Natural killer cell (primary cell): Measurements from ENCODE around the gene PLEKHA1. TPM values are rescaled to one million over a fixed set of nuclear protein-coding genes. Genes with fewer than 3 reads are reported as not detected.

Experiments used
- ATAC-seq, 3 donors: fragments of 150-1000 bp in 2 of 3; fragments of 200-7000 bp in 1 of 3; cut with Tn5 transposase; 1 replicate in 1 of 3; 2 replicates in 2 of 3; pipeline ENCODE4 v1.10.0; 2021; ENCODE audit warnings: mild to moderate bottlenecking in 2 of 3, moderate library complexity in 2 of 3
- DNase-seq, 2 donors: peaks; one replicate each; pipeline versions ENCODE4 v3.0.0 to v3.0.0-alpha.2; 2013 to 2021; ENCODE audit warnings: mixed read lengths in 1 of 2
- H3K27ac ChIP-seq: one replicate; pipeline ENCODE4 v1.5.1; 2013; ENCODE audit warnings: mild to moderate bottlenecking, low read length
- H3K27me3 ChIP-seq: one replicate; pipeline ENCODE4 v1.6.1; 2013; ENCODE audit warnings: low read length; ENCODE audit not compliant: control insufficient read depth, insufficient read depth
- H3K36me3 ChIP-seq: one replicate; pipeline ENCODE4 v1.6.1; 2013; ENCODE audit warnings: low read length; ENCODE audit not compliant: control insufficient read depth, insufficient read depth
- H3K4me1 ChIP-seq: one replicate; pipeline ENCODE4 v1.6.1; 2013; ENCODE audit warnings: low read length; ENCODE audit not compliant: control insufficient read depth, insufficient read depth
- H3K4me3 ChIP-seq: one replicate; pipeline ENCODE4 v1.5.1; 2013; ENCODE audit warnings: low read length
- H3K9me3 ChIP-seq: one replicate; pipeline ENCODE4 v1.6.1; 2013; ENCODE audit warnings: low read length; ENCODE audit not compliant: control insufficient read depth, insufficient read depth
- H3K27ac Mint-ChIP-seq, 2 donors: one replicate each; pipeline ENCODE4 v1.8.0; 2022; ENCODE audit warnings: mild to moderate bottlenecking in 2 of 2, mixed read lengths in 2 of 2, moderate library complexity in 1 of 2
- H3K27me3 Mint-ChIP-seq, 2 donors: one replicate each; pipeline ENCODE4 v1.8.0; 2022; ENCODE audit warnings: low read depth in 2 of 2, mixed read lengths in 2 of 2
- H3K36me3 Mint-ChIP-seq: one replicate; pipeline ENCODE4 v1.8.0; 2022; ENCODE audit warnings: mixed read lengths
- H3K4me1 Mint-ChIP-seq, 2 donors: one replicate each; pipeline ENCODE4 v1.8.0; 2022; ENCODE audit warnings: mixed read lengths in 2 of 2
- H3K4me3 Mint-ChIP-seq: one replicate; pipeline ENCODE4 v1.8.0; 2022; ENCODE audit warnings: mild to moderate bottlenecking, moderate library complexity, mixed read lengths
- H3K9me3 Mint-ChIP-seq, 2 donors: one replicate each; pipeline ENCODE4 v1.8.0; 2022; ENCODE audit warnings: mixed read lengths in 2 of 2
- WGBS: methylation state at CpG from one replicate; pipeline ENCODE4 v1.1.7; 2013; ENCODE audit warnings: missing lambda C conversion rate; ENCODE audit not compliant: insufficient coverage; 5-methylcytosine and 5-hydroxymethylcytosine counted together
- intact Hi-C: fragments of 100-400 bp; cut with micrococcal nuclease; formaldehyde crosslinking; loops from one replicate; pipeline ENCODE4 v1.14.2; 2022
- total RNA-seq, 4 donors: library from RNA; stranded (reverse); fragments of 120-200 nt in 1 of 4; gene quantifications; one replicate each; pipeline versions ENCODE4 v1.2.3 to v1.2.4, GENCODE V29; 2013 to 2022
- TF ChIP-seq, protein P1 (sequence below): fragments of 200-600 bp; IDR thresholded peaks from one replicate; pipeline ENCODE4 v1.8.0; 2022; ENCODE audit warnings: antibody characterized with exemption

The PLEKHA1 gene
- total RNA-seq, 3 donors from 2014 or later (not counting 1 experiment from before 2014, with no cell fraction given): 45.9 to 64.6 (median 56.1) TPM

DNA sequence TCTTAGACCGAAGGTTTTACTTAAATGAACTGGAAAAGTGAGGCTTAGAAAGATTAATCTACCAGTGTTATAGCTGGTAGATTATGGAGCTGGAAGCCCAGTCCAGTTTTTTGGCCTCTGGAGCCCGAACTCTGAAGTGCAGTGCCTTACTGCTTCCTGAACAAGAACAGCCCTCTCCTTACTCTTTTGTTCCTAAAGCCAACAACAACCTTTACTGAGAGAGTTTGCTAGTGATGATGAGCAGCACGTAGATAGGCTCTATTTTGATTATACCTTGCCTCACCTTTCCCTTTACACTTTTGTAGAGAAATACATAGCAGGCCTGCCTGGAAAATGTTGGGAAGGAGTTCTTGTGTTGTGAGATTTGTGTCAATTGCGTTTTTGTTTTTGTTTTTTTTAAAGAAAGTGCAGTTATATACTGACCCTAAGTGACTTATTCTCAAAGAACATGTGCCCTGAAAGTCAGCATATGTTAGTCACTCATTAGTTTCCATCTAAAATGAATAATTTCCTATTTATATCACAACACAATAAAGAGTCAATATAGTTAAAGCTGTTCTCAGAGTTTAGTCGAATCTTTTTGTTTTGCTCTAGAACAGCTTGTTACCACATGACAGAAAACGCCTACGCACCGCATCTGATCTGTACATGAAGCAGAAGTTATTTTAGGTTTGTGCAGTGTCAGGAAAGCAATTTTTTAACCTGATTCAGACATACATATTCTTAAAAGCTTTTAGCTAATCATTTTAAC, 33.0 kb downstream of the PLEKHA1 start:
- Histone ChIP-seq H3K27me3 (no peaks in the 10 kb centered on the region), H3K27ac (peak overlapping the region; percentile 45), H3K9me3 (no peaks in the 10 kb centered on the region), H3K36me3 (peaks cover 32% of the 10 kb centered on the region), H3K4me1 (no peaks in the 10 kb centered on the region), H3K4me3 (no peak overlapping the region)
- Mint-ChIP-seq H3K36me3 (no peaks in the 10 kb centered on the region), H3K4me1 (peaks cover 36 to 40% of the 10 kb centered on the region in 2 donors), H3K4me3 (no peak overlapping the region), H3K27ac (peak overlapping the region; percentile 72 to 84), H3K27me3 (no peaks in the 10 kb centered on the region), H3K9me3 (no peaks in the 10 kb centered on the region)
- 67% methylated on average over 3 of the region's 8 CpGs for WGBS
- TF ChIP-seq, protein P1, sequence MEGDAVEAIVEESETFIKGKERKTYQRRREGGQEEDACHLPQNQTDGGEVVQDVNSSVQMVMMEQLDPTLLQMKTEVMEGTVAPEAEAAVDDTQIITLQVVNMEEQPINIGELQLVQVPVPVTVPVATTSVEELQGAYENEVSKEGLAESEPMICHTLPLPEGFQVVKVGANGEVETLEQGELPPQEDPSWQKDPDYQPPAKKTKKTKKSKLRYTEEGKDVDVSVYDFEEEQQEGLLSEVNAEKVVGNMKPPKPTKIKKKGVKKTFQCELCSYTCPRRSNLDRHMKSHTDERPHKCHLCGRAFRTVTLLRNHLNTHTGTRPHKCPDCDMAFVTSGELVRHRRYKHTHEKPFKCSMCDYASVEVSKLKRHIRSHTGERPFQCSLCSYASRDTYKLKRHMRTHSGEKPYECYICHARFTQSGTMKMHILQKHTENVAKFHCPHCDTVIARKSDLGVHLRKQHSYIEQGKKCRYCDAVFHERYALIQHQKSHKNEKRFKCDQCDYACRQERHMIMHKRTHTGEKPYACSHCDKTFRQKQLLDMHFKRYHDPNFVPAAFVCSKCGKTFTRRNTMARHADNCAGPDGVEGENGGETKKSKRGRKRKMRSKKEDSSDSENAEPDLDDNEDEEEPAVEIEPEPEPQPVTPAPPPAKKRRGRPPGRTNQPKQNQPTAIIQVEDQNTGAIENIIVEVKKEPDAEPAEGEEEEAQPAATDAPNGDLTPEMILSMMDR: no peak
- intact Hi-C loops: no loop called here
- ATAC-seq (peak in 1 of 3 donors; percentile 36), DNase-seq (peak in 1 of 2 donors; percentile 76)

DNA sequence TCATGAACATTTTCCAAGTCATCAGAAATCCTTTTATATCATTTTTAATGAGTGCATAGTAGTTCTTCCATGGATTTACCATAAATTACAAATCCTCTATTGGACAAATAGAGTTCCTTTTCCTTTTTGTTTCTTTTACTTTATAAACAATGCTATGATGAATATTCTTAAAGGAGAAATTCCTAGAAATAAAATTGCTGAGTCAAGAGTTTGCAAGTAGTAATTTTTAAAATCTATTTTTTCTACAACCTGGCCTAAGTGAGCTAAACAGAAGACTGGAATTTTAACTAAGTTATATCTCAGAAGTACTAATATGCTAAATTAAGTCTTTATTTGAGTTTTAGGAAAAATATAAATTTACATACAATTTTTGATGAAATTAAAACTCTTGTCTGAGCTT, 38.8 kb downstream of the PLEKHA1 start:
- Histone ChIP-seq H3K4me1 (peaks cover 19% of the 10 kb centered on the region), H3K27me3 (no peaks in the 10 kb centered on the region), H3K27ac (no peak overlapping the region), H3K36me3 (peaks cover 21% of the 10 kb centered on the region), H3K4me3 (no peak overlapping the region), H3K9me3 (no peaks in the 10 kb centered on the region)
- peaks cover 30 to 43% of the 10 kb centered on the region in 2 donors for H3K4me1 Mint-ChIP-seq
- H3K4me3 Mint-ChIP-seq: no peak overlapping the region
- TF ChIP-seq, protein P1: no peak
- ATAC-seq (no peak), DNase-seq (no peak)
- H3K9me3 Mint-ChIP-seq: no peaks in the 10 kb centered on the region
- intact Hi-C loops: no loop called here
- H3K36me3 Mint-ChIP-seq: peaks cover 8% of the 10 kb centered on the region
- H3K27ac Mint-ChIP-seq: no peak overlapping the region
- H3K27me3 Mint-ChIP-seq: no peaks in the 10 kb centered on the region

DNA sequence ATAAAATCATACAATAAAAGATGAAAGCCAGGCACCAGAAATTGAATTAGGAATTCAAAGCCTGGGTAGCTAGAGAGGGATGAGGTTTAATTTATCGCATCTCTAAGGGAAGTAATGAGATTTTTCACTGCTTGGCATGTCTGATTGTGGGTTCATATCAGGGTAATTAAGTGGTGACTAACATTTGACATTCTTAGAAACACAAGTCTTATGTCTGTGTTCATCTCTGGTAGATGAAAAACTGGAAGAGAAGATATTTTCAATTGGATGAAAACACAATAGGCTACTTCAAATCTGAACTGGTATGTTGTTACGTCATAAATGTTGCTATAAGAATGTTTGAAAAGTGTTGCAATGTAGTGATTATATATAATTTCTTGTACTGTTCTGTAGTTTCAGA, 43.2 kb downstream of the PLEKHA1 start:
- Histone ChIP-seq H3K27ac (peak overlapping the region; percentile 79), H3K36me3 (peaks cover 18% of the 10 kb centered on the region), H3K9me3 (no peaks in the 10 kb centered on the region), H3K4me1 (peaks cover 32% of the 10 kb centered on the region), H3K27me3 (no peaks in the 10 kb centered on the region), H3K4me3 (no peak overlapping the region)
- TF ChIP-seq, protein P1: no peak
- Mint-ChIP-seq H3K27ac (peak overlapping the region; percentile 65 to 96), H3K9me3 (no peaks in the 10 kb centered on the region), H3K36me3 (peaks cover 17% of the 10 kb centered on the region), H3K4me3 (peak overlapping the region; percentile 68), H3K27me3 (no peaks in the 10 kb centered on the region), H3K4me1 (peaks cover 66 to 71% of the 10 kb centered on the region in 2 donors)
- intact Hi-C loops: no loop called here
- WGBS: 57% methylated on average over 2 of the region's 2 CpGs
- ATAC-seq (no peak), DNase-seq (no peak)

DNA sequence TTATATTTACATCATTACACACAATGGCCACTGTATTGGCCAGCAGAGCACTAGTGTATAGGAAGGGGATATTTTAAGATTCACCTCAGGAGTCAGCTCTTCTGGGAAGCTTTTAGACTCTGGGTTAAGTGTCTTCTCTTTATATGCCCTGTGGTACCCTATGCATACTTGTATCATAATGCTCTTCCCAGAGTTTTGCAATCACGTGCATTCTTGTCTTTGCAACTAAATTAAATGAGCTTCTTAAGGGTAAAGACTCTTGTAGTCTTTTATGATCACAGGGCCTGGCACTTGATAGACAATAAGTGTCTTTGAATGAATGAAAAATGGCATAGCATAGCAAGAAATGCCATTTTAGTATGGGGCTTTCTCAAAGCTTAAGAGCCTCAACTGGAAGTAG, 44.5 kb downstream of the PLEKHA1 start:
- Mint-ChIP-seq H3K9me3 (no peaks in the 10 kb centered on the region), H3K4me3 (no peak overlapping the region), H3K27me3 (no peaks in the 10 kb centered on the region), H3K27ac (peak overlapping the region; percentile 48 to 96), H3K4me1 (peaks cover 72 to 77% of the 10 kb centered on the region in 2 donors), H3K36me3 (peaks cover 17% of the 10 kb centered on the region)
- 100% methylated on average over 1 of the region's 1 CpG for WGBS
- Histone ChIP-seq H3K4me1 (peaks cover 39% of the 10 kb centered on the region), H3K4me3 (no peak overlapping the region), H3K9me3 (no peaks in the 10 kb centered on the region), H3K27ac (no peak overlapping the region), H3K36me3 (peaks cover 8% of the 10 kb centered on the region), H3K27me3 (no peaks in the 10 kb centered on the region)
- ATAC-seq (no peak), DNase-seq (no peak)
- TF ChIP-seq, protein P1: no peak
- intact Hi-C loops: no loop called here
